Measurements from ENCODE around the gene SLC15A4.

SLC15A4 gene

GRCh38 chr12:128754275-128754674 is 69.5 kb downstream of the SLC15A4 start:
- DNase-seq = peak; percentile 16

- DNase-seq = no peak
These were observed 70.3 kb downstream of the SLC15A4 start for GRCh38 chr12:128753438-128753837.

- DNase-seq = no peak
These were observed 71.4 kb downstream of the SLC15A4 start for GRCh38 chr12:128752386-128752785.

GRCh38 chr12:128747441-128747840 is 76.3 kb downstream of the SLC15A4 start:
- DNase-seq = no peak

- no peak for DNase-seq
These were observed 77.7 kb downstream of the SLC15A4 start for GRCh38 chr12:128745772-128746689.

- DNase-seq = no peak
These were observed 79.8 kb downstream of the SLC15A4 start for GRCh38 chr12:128743916-128744315.
